Endothelial cell of umbilical vein (primary cell): Measurements from ENCODE around the gene SLC6A9.

Source experiments
- GATA2 ChIP-seq: IDR thresholded peaks from 2 replicates; pipeline ENCODE4 v1.7.0; 2011; ENCODE audit warnings: low read depth, mild to moderate bottlenecking, moderate library complexity, mixed read lengths, low read length; ENCODE audit not compliant: insufficient read length, insufficient read depth
- MYC ChIP-seq: IDR thresholded peaks from one replicate; pipeline ENCODE4 v1.6.1; 2011; ENCODE audit warnings: mild to moderate bottlenecking, low read depth, low read length
- TF ChIP-seq, protein P1 (sequence below), 2 donors: IDR thresholded peaks; 1 replicate in 1 of 2; 2 replicates in 1 of 2; pipeline ENCODE4 v1.5.1; 2011; ENCODE audit warnings: low read length in 2 of 2, mild to moderate bottlenecking in 2 of 2, moderate library complexity in 2 of 2, control low read depth in 1 of 2, inconsistent platforms in 1 of 2, low read depth in 1 of 2; ENCODE audit not compliant: insufficient read depth in 1 of 2; ENCODE audit errors: extremely low read depth in 1 of 2

DNA sequence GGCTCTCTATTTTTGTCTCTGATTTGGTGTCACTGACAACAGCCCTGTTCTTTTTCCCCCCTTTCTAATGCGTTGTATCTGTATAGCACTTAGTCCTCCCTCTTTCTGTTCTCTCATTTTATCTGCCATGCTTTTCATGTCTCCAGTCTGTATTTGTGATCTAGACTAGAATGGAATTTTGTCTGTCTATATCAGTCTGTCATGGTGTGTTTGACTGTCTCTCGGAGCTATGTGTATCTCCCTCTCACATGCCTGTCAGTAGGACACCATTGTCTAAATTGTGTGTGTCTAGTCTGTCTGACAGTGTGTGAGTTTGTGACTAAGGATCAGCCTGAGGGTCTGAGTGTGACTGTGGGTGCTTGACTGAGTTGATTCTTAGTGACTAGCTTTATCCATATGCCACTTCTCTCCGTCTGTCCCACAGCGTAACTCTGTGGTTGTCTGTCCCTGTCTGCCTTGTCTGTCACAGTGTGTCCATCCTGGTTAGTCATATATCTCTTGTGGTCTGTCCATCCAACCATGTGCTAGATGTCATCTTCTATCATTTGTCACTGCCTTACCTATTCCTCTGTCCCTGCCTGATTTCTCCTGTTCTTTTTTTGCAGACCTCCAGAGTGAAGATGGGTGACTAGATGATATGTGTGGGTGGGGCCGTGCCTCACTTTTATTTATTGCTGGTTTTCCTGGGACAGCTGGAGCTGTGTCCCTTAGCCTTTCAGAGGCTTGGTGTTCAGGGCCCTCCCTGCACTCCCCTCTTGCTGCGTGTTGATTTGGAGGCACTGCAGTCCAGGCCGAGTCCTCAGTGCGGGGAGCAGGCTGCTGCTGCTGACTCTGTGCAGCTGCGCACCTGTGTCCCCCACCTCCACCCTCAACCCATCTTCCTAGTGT is 53.6 kb downstream of the SLC6A9 start:
- TF ChIP-seq, protein P1, sequence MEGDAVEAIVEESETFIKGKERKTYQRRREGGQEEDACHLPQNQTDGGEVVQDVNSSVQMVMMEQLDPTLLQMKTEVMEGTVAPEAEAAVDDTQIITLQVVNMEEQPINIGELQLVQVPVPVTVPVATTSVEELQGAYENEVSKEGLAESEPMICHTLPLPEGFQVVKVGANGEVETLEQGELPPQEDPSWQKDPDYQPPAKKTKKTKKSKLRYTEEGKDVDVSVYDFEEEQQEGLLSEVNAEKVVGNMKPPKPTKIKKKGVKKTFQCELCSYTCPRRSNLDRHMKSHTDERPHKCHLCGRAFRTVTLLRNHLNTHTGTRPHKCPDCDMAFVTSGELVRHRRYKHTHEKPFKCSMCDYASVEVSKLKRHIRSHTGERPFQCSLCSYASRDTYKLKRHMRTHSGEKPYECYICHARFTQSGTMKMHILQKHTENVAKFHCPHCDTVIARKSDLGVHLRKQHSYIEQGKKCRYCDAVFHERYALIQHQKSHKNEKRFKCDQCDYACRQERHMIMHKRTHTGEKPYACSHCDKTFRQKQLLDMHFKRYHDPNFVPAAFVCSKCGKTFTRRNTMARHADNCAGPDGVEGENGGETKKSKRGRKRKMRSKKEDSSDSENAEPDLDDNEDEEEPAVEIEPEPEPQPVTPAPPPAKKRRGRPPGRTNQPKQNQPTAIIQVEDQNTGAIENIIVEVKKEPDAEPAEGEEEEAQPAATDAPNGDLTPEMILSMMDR (IDR thresholded peaks at IDR 0.05; ENCODE audit: extremely low read depth in 1 of 2, insufficient read depth in 1 of 2, low read depth in 1 of 2, low read length in 2 of 2), result no peak
- TF ChIP-seq GATA2 (no peak), MYC (no peak)
